ENCODE results near the gene CTSH. TPM values are rescaled to one million over a fixed set of nuclear protein-coding genes. Genes with fewer than 3 reads are reported as not detected.

The CTSH gene
- total and polyA plus RNA-seq, 2 donors from 2014 or later = 201 to 1,628 TPM

DNA sequence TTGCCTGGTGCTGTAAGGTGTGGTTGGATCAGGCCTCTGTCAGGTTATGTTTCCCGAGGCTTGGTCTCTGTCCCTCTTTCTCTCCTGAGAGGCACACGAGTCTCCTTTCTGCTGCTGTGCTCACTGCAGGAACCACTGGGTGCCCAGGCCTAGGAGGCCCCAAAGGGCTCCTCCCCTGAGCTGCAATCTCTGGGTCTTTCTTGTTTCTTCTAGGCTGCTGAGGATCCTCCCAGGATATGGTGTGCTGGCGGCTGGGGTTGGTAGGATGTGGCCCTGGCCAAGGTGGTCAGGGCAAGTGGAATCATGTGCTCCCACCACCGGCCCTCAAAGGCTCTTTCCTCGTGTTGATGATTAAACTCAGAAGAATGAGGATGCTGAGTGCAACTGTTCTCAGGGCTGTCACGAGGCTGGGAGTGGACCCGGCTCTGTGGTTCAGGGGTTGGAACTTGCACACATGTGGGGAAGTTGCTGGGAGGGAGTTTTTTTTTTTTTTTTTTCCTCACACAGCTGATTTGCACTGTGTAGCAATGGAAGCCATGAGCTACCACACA lies 43.6 kb upstream of the CTSH start:
- FAIRE-seq (no peak), DNase-seq (peak; percentile 76 to 93 (median 85))
- Histone ChIP-seq H3K4me1 (ENCODE audit: control insufficient read depth in 2 of 3, insufficient read depth in 2 of 3, low read depth in 1 of 3, low read length in 3 of 3) (peaks cover 0 to 34% (median 31%) of the 10 kb centered on the region in 3 donors), H3K9me3 (ENCODE audit: control insufficient read depth in 2 of 3, insufficient read depth in 1 of 3, low read length in 3 of 3) (no peaks in the 10 kb centered on the region), H3K4me3 (ENCODE audit: low read length in 3 of 3) (no peak overlapping the region), H3K27me3 (ENCODE audit: control insufficient read depth, insufficient read depth, low read length) (no peaks in the 10 kb centered on the region), H3K9ac (ENCODE audit: low read length in 3 of 3) (peak overlapping the region in 1 of 3 donors; percentile 56), H3K27ac (ENCODE audit: low read depth in 2 of 2, low read length in 2 of 2) (peak overlapping the region; percentile 90 to 98), H3K36me3 (ENCODE audit: control insufficient read depth in 2 of 3, insufficient read depth in 3 of 3, low read length in 3 of 3) (no peaks in the 10 kb centered on the region)
- TF ChIP-seq CTCF (IDR thresholded peaks at IDR 0.05; ENCODE audit: borderline replicate concordance, extremely low read depth, insufficient read depth) = no peak
- intact Hi-C loops (cut with DNase I) = no loop called here

GRCh38 chr15:78987556-78988360 lies 42.9 kb upstream of the CTSH start:
- no peak for TF ChIP-seq CTCF (IDR thresholded peaks at IDR 0.05; ENCODE audit: borderline replicate concordance, extremely low read depth, insufficient read depth)
- intact Hi-C loops (cut with DNase I) = no loop called here
- Histone ChIP-seq H3K9ac (ENCODE audit: low read length in 3 of 3) (peak overlapping the region in 1 of 3 donors; percentile 38), H3K9me3 (ENCODE audit: control insufficient read depth in 2 of 3, insufficient read depth in 1 of 3, low read length in 3 of 3) (no peaks in the 10 kb centered on the region), H3K36me3 (ENCODE audit: control insufficient read depth in 2 of 3, insufficient read depth in 3 of 3, low read length in 3 of 3) (no peaks in the 10 kb centered on the region), H3K4me3 (ENCODE audit: low read length in 3 of 3) (no peak overlapping the region), H3K27me3 (ENCODE audit: control insufficient read depth, insufficient read depth, low read length) (no peaks in the 10 kb centered on the region), H3K27ac (ENCODE audit: low read depth in 2 of 2, low read length in 2 of 2) (peak overlapping the region; percentile 90 to 98), H3K4me1 (ENCODE audit: control insufficient read depth in 2 of 3, insufficient read depth in 2 of 3, low read depth in 1 of 3, low read length in 3 of 3) (peaks cover 0 to 27% (median 25%) of the 10 kb centered on the region in 3 donors)
- no peak for FAIRE-seq
- peak in 1 of 5 donors; percentile 4 for DNase-seq

- H3K36me3 ChIP-seq (ENCODE audit: control insufficient read depth in 2 of 3, insufficient read depth in 3 of 3, low read length in 3 of 3) = no peaks in the 10 kb centered on the region
- H3K9ac ChIP-seq (ENCODE audit: low read length in 3 of 3) = no peak overlapping the region
- H3K4me1 ChIP-seq (ENCODE audit: control insufficient read depth in 2 of 3, insufficient read depth in 2 of 3, low read depth in 1 of 3, low read length in 3 of 3) = peaks cover 0 to 24% (median 20%) of the 10 kb centered on the region in 3 donors
- no peak overlapping the region for H3K4me3 ChIP-seq (ENCODE audit: low read length in 3 of 3)
- H3K9me3 ChIP-seq (ENCODE audit: control insufficient read depth in 2 of 3, insufficient read depth in 1 of 3, low read length in 3 of 3) = no peaks in the 10 kb centered on the region
- H3K27me3 ChIP-seq (ENCODE audit: control insufficient read depth, insufficient read depth, low read length) = no peaks in the 10 kb centered on the region
- no peak for TF ChIP-seq CTCF (IDR thresholded peaks at IDR 0.05; ENCODE audit: borderline replicate concordance, extremely low read depth, insufficient read depth)
- H3K27ac ChIP-seq (ENCODE audit: low read depth in 2 of 2, low read length in 2 of 2) = no peak overlapping the region
- intact Hi-C loops (cut with DNase I) = no loop called here
- FAIRE-seq (no peak), DNase-seq (no peak)
Observed at GRCh38 chr15:78985859-78986475, 41.1 kb upstream of the CTSH start.
